IPS-18c (cell line): Measurements from ENCODE around the gene S100A3.

Experiments used
- H3K4me3 ChIP-seq: 2 replicates; pipeline ENCODE4 v1.7.0; 2013; ENCODE audit warnings: low read depth, mild to moderate bottlenecking, low read length, moderate library complexity; ENCODE audit not compliant: insufficient read depth
- H3K9me3 ChIP-seq: one replicate; pipeline ENCODE4 v1.6.1; 2013; ENCODE audit warnings: mild to moderate bottlenecking, low read length, moderate library complexity; ENCODE audit not compliant: control insufficient read depth, insufficient read depth

The S100A3 gene

DNA sequence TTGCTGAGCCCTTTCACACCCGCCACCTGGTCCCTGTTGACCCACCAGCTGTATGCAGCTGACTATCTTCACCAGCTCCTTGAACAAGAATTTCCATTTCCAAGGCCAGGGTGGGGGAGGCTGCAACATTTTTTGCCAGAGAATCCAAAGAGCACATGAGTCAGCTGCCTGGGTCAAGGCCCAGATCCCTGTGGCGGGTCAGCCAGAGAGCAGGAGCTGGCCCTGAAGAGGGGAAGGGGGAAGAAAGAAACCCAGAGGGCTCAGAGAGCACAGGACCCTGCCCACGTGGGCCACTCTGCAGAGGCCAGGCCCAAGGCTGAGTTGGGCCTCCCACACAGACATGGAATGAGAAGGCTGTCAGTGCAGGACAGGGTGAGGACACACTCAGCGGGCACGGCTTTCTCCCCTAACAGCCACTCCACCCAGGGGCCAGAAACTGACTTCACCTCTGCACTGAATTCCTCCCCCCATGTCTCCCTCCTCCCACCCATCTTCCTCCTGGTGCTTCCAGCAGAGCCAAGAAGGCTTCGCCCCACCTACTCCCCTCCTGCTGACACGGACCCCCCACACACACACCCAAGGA, 42.1 kb downstream of the S100A3 start:
- no peaks in the 10 kb centered on the region for H3K9me3 ChIP-seq
- H3K4me3 ChIP-seq, result no peak overlapping the region

DNA sequence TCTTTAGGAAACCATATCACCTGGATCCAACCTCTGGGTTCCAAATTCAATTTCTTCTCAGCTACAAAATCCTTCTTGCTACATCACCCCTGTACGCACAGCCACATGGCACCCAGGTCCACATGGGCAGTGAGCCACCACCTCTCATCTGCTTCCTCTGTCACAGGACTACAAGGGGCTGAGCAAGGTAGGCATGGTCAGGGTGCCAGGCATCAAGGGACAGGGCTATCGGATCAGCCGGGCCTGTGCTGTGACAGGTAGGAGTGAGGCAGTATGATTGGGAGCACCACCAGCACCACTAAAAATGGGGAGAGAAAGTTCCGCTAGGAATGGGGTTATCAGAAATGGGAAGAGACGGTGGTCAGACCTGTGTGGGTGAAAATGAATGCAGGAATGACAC, 42.7 kb downstream of the S100A3 start:
- H3K9me3 ChIP-seq, result no peaks in the 10 kb centered on the region
- no peak overlapping the region for H3K4me3 ChIP-seq

DNA sequence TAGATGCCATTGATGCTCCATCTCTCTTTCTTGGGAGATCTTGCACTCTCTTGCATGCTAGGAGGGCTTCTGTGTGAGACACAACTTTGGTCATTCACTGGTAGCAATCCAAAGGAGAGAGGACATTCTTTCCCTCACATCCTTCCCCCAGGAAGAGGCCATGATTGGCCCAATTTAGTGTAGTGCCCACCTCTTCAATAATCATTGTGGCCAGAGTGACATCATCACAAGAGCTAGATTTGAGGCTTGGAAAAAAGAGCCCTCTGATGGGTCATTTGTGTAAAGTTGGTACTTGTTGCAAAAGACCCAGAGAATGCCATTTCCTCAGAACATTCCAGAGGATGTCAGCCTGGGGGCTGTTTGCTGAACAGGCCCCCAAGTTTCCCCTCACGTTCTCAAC, 43.5 kb downstream of the S100A3 start:
- no peak overlapping the region for H3K4me3 ChIP-seq
- H3K9me3 ChIP-seq, result no peaks in the 10 kb centered on the region

DNA sequence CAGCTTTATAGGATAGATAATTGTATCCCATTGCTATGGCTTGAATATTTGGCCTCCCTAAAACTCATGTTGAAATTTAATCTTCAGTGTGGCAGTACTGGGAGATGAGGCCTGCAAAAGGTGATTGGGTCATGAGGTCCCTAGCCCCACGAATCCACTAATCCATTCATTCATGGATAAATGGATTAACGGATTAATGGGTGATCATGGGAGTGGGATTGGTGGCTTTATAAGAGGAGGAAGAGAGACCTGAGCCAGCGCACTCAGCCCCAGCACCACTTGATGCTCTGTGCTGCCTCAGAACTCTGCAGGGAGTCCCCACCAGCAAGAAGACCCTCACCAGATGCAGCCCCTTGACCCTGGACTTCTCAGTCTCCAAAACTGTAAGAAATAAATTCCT, 45.3 kb downstream of the S100A3 start:
- H3K9me3 ChIP-seq, result no peaks in the 10 kb centered on the region
- H3K4me3 ChIP-seq, result no peak overlapping the region

DNA sequence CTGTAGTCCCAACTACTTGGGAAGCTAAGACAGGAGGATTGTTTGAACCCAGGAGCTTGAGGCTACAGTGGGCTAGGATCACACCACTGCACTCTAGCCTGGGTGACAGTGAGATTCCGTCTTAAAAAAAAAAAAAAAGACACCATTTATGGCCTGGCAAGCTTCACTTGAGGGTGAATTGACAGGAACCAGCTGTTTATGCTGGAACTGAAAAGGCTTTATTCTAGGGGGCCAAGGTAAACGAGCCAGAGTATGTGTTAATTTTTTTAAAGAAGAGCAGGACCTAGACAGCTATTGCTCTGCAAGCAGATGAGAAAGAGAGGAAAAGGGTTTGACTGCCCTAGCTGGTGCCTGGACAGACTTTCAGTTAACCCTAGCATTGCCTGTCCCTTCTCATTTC, 50.3 kb downstream of the S100A3 start:
- Histone ChIP-seq H3K4me3 (no peak overlapping the region), H3K9me3 (no peaks in the 10 kb centered on the region)
